Measurements from ENCODE around the gene SLC22A3. TPM values are rescaled to one million over a fixed set of nuclear protein-coding genes. Genes with fewer than 3 reads are reported as not detected.
"Not testable (repeated sequence)": the region's sequence is repeated elsewhere in the genome, so short reads cannot be mapped to it uniquely, and the experiment has no call there.

SLC22A3 gene
- total RNA-seq, 1 experiment from 2014 or later: 8.1 TPM

DNA sequence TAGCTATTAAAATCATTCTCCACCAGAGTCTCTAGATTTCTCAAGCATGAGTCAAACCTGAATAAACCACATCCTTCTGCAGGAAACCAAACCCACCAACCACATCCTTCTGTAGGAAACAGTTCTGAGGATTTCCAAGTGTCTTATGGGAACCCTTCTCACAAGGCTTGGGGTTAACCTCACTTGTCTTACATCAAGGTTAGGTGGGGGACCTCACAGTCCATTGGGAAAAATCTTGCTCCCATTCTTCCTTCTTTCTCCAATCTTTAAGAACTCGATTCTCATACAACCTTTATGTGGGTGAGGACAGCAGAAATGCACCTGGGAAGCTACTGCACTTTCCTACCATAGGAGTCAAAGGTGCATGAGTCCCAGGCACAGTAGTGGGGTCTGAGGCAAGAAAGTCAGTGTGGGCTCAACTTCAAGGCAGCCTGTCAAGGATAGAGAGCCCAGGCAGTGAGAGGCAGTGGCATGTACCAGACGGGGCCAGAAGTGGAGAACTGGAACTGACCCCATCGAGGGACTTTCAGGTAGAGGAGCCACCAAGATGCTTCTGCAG is 114.5 kb downstream of the SLC22A3 start:
- Mint-ChIP-seq H3K36me3 (ENCODE audit: insufficient read depth, unreplicated experiment) (no peaks in the 10 kb centered on the region), H3K27ac (ENCODE audit: unreplicated experiment) (no peak overlapping the region), H3K9me3 (ENCODE audit: low read depth, unreplicated experiment) (no peaks in the 10 kb centered on the region), H3K27me3 (ENCODE audit: unreplicated experiment) (no peaks in the 10 kb centered on the region), H3K4me3 (ENCODE audit: low read depth, unreplicated experiment) (no peak overlapping the region), H3K4me1 (ENCODE audit: low read depth, unreplicated experiment) (peaks cover 10% of the 10 kb centered on the region)
- DNase-seq: peak; percentile 11
- TF ChIP-seq CTCF (IDR thresholded peaks at IDR 0.05; ENCODE audit: unreplicated experiment): no peak
- intact Hi-C loops (cut with micrococcal nuclease; ENCODE audit: unreplicated experiment): no loop called here
- BruUV-seq (replicated peaks): no TSS peak
- CTCF ChIA-PET: no interaction called here

GRCh38 chr6:160464744-160465143 is 116.6 kb downstream of the SLC22A3 start:
- Mint-ChIP-seq H3K36me3 (ENCODE audit: insufficient read depth, unreplicated experiment) (no peaks in the 10 kb centered on the region), H3K9me3 (ENCODE audit: low read depth, unreplicated experiment) (no peaks in the 10 kb centered on the region), H3K4me3 (ENCODE audit: low read depth, unreplicated experiment) (no peak overlapping the region), H3K27ac (ENCODE audit: unreplicated experiment) (no peak overlapping the region), H3K4me1 (ENCODE audit: low read depth, unreplicated experiment) (peaks cover 10% of the 10 kb centered on the region), H3K27me3 (ENCODE audit: unreplicated experiment) (no peaks in the 10 kb centered on the region)
- no TSS peak for BruUV-seq (replicated peaks)
- no peak for DNase-seq
- CTCF ChIA-PET: interaction anchor here (1.0 kb wide), 1 partner anchor 326 kb away, joined by 3 read pairs; no protein-coding TSS in a partner anchor
- intact Hi-C loops (cut with micrococcal nuclease; ENCODE audit: unreplicated experiment): no loop called here
- no peak for TF ChIP-seq CTCF (IDR thresholded peaks at IDR 0.05; ENCODE audit: unreplicated experiment)

- H3K27me3 Mint-ChIP-seq (ENCODE audit: unreplicated experiment); DNase-seq; H3K36me3 Mint-ChIP-seq (ENCODE audit: insufficient read depth, unreplicated experiment); intact Hi-C loops (cut with micrococcal nuclease; ENCODE audit: unreplicated experiment); H3K27ac Mint-ChIP-seq (ENCODE audit: unreplicated experiment); H3K9me3 Mint-ChIP-seq (ENCODE audit: low read depth, unreplicated experiment); CTCF ChIA-PET; H3K4me3 Mint-ChIP-seq (ENCODE audit: low read depth, unreplicated experiment); BruUV-seq (replicated peaks); H3K4me1 Mint-ChIP-seq (ENCODE audit: low read depth, unreplicated experiment): not testable (repeated sequence)
Measured at GRCh38 chr6:160467261-160467871, 119.2 kb downstream of the SLC22A3 start.

DNA sequence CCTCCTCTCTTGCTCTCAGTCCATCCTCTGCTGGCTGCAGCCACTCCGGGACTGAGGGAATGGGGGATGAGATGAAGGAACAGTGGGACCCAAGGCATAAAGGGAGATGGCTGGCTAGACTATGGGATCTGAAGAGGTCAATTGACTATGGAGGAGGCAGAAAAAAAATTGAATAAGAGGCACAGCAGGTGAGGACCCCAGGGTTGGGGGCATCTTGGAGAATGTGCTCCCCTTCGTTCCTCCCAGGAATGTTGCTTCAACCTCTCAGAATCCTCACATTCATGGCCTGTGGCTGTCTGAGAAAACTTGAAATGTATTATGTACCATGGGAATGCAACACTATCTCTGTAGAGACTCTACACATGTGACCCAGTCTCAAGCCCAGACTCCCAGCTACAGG is 121.0 kb downstream of the SLC22A3 start:
- Mint-ChIP-seq H3K4me1 (ENCODE audit: low read depth, unreplicated experiment) (no peaks in the 10 kb centered on the region), H3K27me3 (ENCODE audit: unreplicated experiment) (no peaks in the 10 kb centered on the region), H3K9me3 (ENCODE audit: low read depth, unreplicated experiment) (no peaks in the 10 kb centered on the region), H3K36me3 (ENCODE audit: insufficient read depth, unreplicated experiment) (no peaks in the 10 kb centered on the region), H3K4me3 (ENCODE audit: low read depth, unreplicated experiment) (no peak overlapping the region), H3K27ac (ENCODE audit: unreplicated experiment) (no peak overlapping the region)
- TF ChIP-seq CTCF (IDR thresholded peaks at IDR 0.05; ENCODE audit: unreplicated experiment): no peak
- DNase-seq: no peak
- CTCF ChIA-PET: no interaction called here
- no TSS peak for BruUV-seq (replicated peaks)
- intact Hi-C loops (cut with micrococcal nuclease; ENCODE audit: unreplicated experiment): no loop called here

GRCh38 chr6:160476056-160476455 is 127.9 kb downstream of the SLC22A3 start:
- CTCF ChIA-PET; BruUV-seq (replicated peaks); H3K9me3 Mint-ChIP-seq (ENCODE audit: low read depth, unreplicated experiment); H3K4me3 Mint-ChIP-seq (ENCODE audit: low read depth, unreplicated experiment); H3K4me1 Mint-ChIP-seq (ENCODE audit: low read depth, unreplicated experiment); H3K27ac Mint-ChIP-seq (ENCODE audit: unreplicated experiment); intact Hi-C loops (cut with micrococcal nuclease; ENCODE audit: unreplicated experiment); H3K36me3 Mint-ChIP-seq (ENCODE audit: insufficient read depth, unreplicated experiment); DNase-seq: not testable (repeated sequence)
- H3K27me3 Mint-ChIP-seq (ENCODE audit: unreplicated experiment): peaks cover 26% of the 10 kb centered on the region

GRCh38 chr6:160477072-160477471 is 128.9 kb downstream of the SLC22A3 start:
- H3K36me3 Mint-ChIP-seq (ENCODE audit: insufficient read depth, unreplicated experiment); H3K9me3 Mint-ChIP-seq (ENCODE audit: low read depth, unreplicated experiment); intact Hi-C loops (cut with micrococcal nuclease; ENCODE audit: unreplicated experiment); H3K4me3 Mint-ChIP-seq (ENCODE audit: low read depth, unreplicated experiment); H3K4me1 Mint-ChIP-seq (ENCODE audit: low read depth, unreplicated experiment); BruUV-seq (replicated peaks); CTCF ChIA-PET; H3K27ac Mint-ChIP-seq (ENCODE audit: unreplicated experiment); DNase-seq: not testable (repeated sequence)
- peaks cover 26% of the 10 kb centered on the region for H3K27me3 Mint-ChIP-seq (ENCODE audit: unreplicated experiment)
